Thyroid gland (tissue), 4 donors: ENCODE data around the gene NAE1. TPM values are rescaled to one million over a fixed set of nuclear protein-coding genes. Genes with fewer than 3 reads are reported as not detected.

Experiments used
- DNase-seq, 2 donors: peaks; one replicate each; pipeline ENCODE4 v3.0.0-alpha.2; 2019
- H3K27ac ChIP-seq, 3 donors: fragments of 200-600 bp; sonication (generic); 1 replicate in 2 of 3; 2 replicates in 1 of 3; pipeline ENCODE4 v1.5.1; 2016 to 2019; ENCODE audit warnings: mild to moderate bottlenecking in 1 of 3, moderate library complexity in 1 of 3
- H3K27me3 ChIP-seq: fragments of 200-600 bp; sonication (generic); one replicate; pipeline ENCODE4 v1.5.1; 2019
- H3K36me3 ChIP-seq, 2 donors: fragments of 200-600 bp; sonication (generic); one replicate each; pipeline ENCODE4 v1.5.1; 2016 to 2019
- H3K4me1 ChIP-seq, 2 donors: fragments of 200-600 bp; sonication (generic); one replicate each; pipeline ENCODE4 v1.5.1; 2017 to 2019
- H3K4me3 ChIP-seq, 3 donors: fragments of 200-600 bp; sonication (generic); replicated peaks in 1 of 3; 1 replicate in 2 of 3; 2 replicates in 1 of 3; pipeline ENCODE4 v1.5.1; 2016; ENCODE audit warnings: mild to moderate bottlenecking in 1 of 3
- H3K9me3 ChIP-seq: fragments of 200-600 bp; sonication (generic); one replicate; pipeline ENCODE4 v1.5.1; 2017
- CTCF ChIP-seq, 6 experiments: fragments of 200-600 bp in 3 of 6; fragments of 450-650 bp in 3 of 6; sonication (generic) in 3 of 6; IDR thresholded peaks; one replicate each; pipeline ENCODE4 v1.5.1; 2016 to 2019; ENCODE audit warnings: antibody characterized with exemption in 6 of 6, mild to moderate bottlenecking in 2 of 6, inconsistent platforms in 1 of 6, moderate library complexity in 1 of 6
- POLR2A ChIP-seq, 2 donors: fragments of 450-650 bp; IDR thresholded peaks; one replicate each; pipeline ENCODE4 v1.6.1; 2017; ENCODE audit warnings: antibody characterized with exemption in 2 of 2, mild to moderate bottlenecking in 2 of 2, moderate library complexity in 1 of 2
- WGBS, 2 donors: methylation state at CpG; one replicate each; pipeline ENCODE4 v1.1.5; 2017; 5-methylcytosine and 5-hydroxymethylcytosine counted together
- intact Hi-C: fragments of 100-400 bp; cut with DNase I; formaldehyde crosslinking; loops from one replicate; pipeline ENCODE4 v1.15.1; 2023
- total RNA-seq, 4 donors: library from RNA; depleted of rRNA; stranded (reverse); fragments of >200 nt; gene quantifications; one replicate each; pipeline ENCODE4 v1.2.3, GENCODE V29; 2016

NAE1 gene
- total RNA-seq = 10 to 100 TPM; 51.0 to 75.0 (median 61.2) TPM

- Histone ChIP-seq H3K27me3 (no peaks in the 10 kb centered on the region), H3K4me3 (peak within 1 kb of the TSS; percentile 12 to 99 (median 83)), H3K36me3 (peaks cover 5 to 6% of the 10 kb centered on the region in 2 donors), H3K4me1 (peaks cover 9 to 15% of the 10 kb centered on the region in 2 donors), H3K9me3 (no peaks in the 10 kb centered on the region), H3K27ac (peak within 1 kb of the TSS; percentile 73 to 90 (median 89))
- intact Hi-C loops = loop anchor here (5.0 kb wide), 1 partner anchor 37 kb away; no protein-coding TSS in a partner anchor
- TF ChIP-seq POLR2A (IDR thresholded peaks at IDR 0.05) = peak; percentile 83 to 86
- peak; percentile 77 to 99 (median 96) for TF ChIP-seq CTCF (IDR thresholded peaks at IDR 0.05)
- peak; percentile 80 to 86 for DNase-seq
- WGBS, 2 donors = 1 to 2% methylated on average over 37 to 47 of the region's 84 CpGs
These were observed at the start of gene NAE1 for GRCh38 chr16:66830422-66831404. NAE1 (minus strand) TSS chr16:66830976; CDS start chr16:66830899, 77 bp downstream.

- 76 to 77% methylated on average over 5 of the region's 5 CpGs for WGBS, 2 donors
- no peak overlapping the region for H3K4me3 ChIP-seq
- no peaks in the 10 kb centered on the region for H3K36me3 ChIP-seq
- peaks cover 23 to 34% of the 10 kb centered on the region in 2 donors for H3K4me1 ChIP-seq
- no peaks in the 10 kb centered on the region for H3K9me3 ChIP-seq
- intact Hi-C loops = no loop called here
- H3K27ac ChIP-seq = no peak overlapping the region
- DNase-seq = no peak
- TF ChIP-seq CTCF (IDR thresholded peaks at IDR 0.05) (no peak), POLR2A (IDR thresholded peaks at IDR 0.05) (no peak)
- no peaks in the 10 kb centered on the region for H3K27me3 ChIP-seq
These were observed 47.3 kb upstream of the NAE1 start for GRCh38 chr16:66878067-66878466.

- H3K36me3 ChIP-seq = no peaks in the 10 kb centered on the region
- no peak overlapping the region for H3K4me3 ChIP-seq
- DNase-seq = peak; percentile 66 to 76
- 5 to 20% methylated on average over 1 of the region's 1 CpG for WGBS, 2 donors
- no peaks in the 10 kb centered on the region for H3K27me3 ChIP-seq
- intact Hi-C loops = no loop called here
- peaks cover 19 to 23% of the 10 kb centered on the region in 2 donors for H3K4me1 ChIP-seq
- no peak for TF ChIP-seq CTCF (IDR thresholded peaks at IDR 0.05)
- TF ChIP-seq POLR2A (IDR thresholded peaks at IDR 0.05) = no peak
- peak overlapping the region; percentile 74 to 87 (median 84) for H3K27ac ChIP-seq
- no peaks in the 10 kb centered on the region for H3K9me3 ChIP-seq
These were observed 43.5 kb upstream of the NAE1 start for GRCh38 chr16:66874079-66874775.

- intact Hi-C loops = no loop called here
- Histone ChIP-seq H3K9me3 (no peaks in the 10 kb centered on the region), H3K27ac (peak overlapping the region; percentile 87 to 88 (median 88))
These were observed 42.9 kb upstream of the NAE1 start for GRCh38 chr16:66873685-66874055.

More at GRCh38 chr16:66873685-66874055, 42.9 kb upstream of the NAE1 start:
- Histone ChIP-seq H3K4me3 (no peak overlapping the region), H3K4me1 (peaks cover 19 to 23% of the 10 kb centered on the region in 2 donors), H3K27me3 (no peaks in the 10 kb centered on the region), H3K36me3 (no peaks in the 10 kb centered on the region)
- DNase-seq = no peak
- no peak for TF ChIP-seq CTCF (IDR thresholded peaks at IDR 0.05)
- TF ChIP-seq POLR2A (IDR thresholded peaks at IDR 0.05) = no peak
